KBM-7 (cell line): Measurements from ENCODE around the gene SETD3.
A peak's percentile ranks its signal among the peaks of the same experiment; 100 is the strongest.

Source experiments
- DNase-seq: peaks from one replicate; pipeline ENCODE4 v3.0.0-alpha.2; 2015
- in situ Hi-C: fragments of 300-500 bp; cut with MboI; formaldehyde crosslinking; loops from 2 replicates; pipeline ENCODE4 v1.14.3; 2020; ENCODE audit warnings: low sequenced_read_pairs, low pct_unique_long_range_greater_than_20kb, mixed read lengths

Gene SETD3

GRCh38 chr14:99508896-99509629, 28.4 kb upstream of the SETD3 start:
- DNase-seq: no peak
- in situ Hi-C loops: loop anchor here (25.0 kb wide), 1 partner anchor 378 kb away; no protein-coding TSS in a partner anchor

- in situ Hi-C loops: loop anchor here (25.0 kb wide), 1 partner anchor 379 kb away; no protein-coding TSS in a partner anchor
- DNase-seq: no peak
Observed at GRCh38 chr14:99507860-99508640, 27.4 kb upstream of the SETD3 start.

DNA sequence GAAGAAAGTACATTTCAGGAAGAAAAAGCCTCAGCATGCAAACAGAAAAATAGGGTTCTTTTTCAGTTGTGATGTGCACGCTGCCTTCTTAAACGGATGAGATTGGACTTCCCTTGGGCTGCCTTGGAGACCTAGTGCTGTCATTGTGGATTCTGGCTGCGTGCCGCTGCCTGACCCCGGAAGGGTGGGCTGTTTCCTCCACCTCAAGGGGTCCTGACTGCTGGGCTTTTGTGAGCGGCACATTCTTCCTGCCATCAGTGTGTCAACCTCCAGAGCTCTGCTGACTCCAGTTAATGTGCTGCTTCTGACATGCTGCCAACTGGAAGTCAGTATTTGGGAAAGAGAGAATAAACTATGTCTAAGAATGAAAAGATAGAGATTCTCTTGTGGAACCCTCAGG, 25.6 kb upstream of the SETD3 start:
- in situ Hi-C loops: loop anchor here (25.0 kb wide), 1 partner anchor 381 kb away; no protein-coding TSS in a partner anchor
- no peak for DNase-seq

- no peak for DNase-seq
- in situ Hi-C loops: loop anchor here (25.0 kb wide), 1 partner anchor 382 kb away; no protein-coding TSS in a partner anchor
Observed at GRCh38 chr14:99505089-99505488, 24.4 kb upstream of the SETD3 start.

DNA sequence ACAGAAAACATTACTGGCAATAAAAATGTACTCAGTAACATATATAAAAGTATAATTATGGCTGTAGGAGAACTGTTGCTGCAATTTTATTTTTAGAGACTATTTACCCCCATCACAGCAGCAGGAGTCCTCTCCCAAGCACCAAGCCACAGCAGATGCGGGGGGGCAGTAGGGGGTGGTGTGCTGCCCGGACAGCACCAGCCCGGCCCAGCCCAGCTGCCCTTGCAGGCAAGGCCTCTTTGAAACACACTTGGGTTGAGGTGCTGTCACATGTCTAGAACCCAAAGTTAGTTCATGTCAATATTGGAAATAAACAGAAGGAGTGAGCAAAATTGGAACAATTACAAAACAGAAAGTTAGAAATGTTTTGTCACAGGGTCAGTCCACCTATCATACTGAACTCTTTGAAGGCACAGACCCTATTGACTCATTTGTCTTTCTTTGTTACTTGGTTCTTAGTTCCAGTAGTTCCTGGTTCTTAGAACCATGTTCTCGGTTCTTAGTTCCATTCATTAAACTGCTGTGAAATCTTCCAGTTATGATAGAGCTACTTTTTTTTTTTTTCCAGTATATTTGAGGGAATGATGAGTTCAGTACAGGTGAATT, 23.3 kb upstream of the SETD3 start:
- DNase-seq: no peak
- in situ Hi-C loops: loop anchor here (25.0 kb wide), 1 partner anchor 383 kb away; no protein-coding TSS in a partner anchor

- in situ Hi-C loops: loop anchor here (25.0 kb wide), 1 partner anchor 384 kb away; no protein-coding TSS in a partner anchor
- no peak for DNase-seq
Observed at GRCh38 chr14:99502989-99503421, 22.3 kb upstream of the SETD3 start.

DNA sequence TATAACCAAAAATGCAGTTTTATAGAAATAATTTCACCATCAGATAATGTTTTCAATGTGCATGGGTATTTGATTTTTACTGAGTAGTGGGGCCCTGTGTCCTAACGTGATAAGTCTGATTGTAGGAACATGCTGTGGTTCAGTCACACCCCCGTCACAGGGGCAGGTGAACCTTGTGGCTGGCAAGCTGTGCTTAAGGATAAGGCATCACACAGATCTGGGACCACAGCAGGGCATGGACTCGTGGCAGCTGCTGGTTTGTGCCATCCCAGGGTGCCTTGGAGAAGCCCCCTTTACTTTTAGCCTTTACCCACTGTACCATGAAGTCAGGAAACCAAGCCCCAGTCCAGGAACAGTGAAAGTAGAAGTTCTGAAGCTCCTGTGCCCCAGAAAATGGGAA, 17.2 kb upstream of the SETD3 start:
- in situ Hi-C loops: no loop called here
- no peak for DNase-seq

- in situ Hi-C loops: no loop called here
- DNase-seq: no peak
Observed at GRCh38 chr14:99497341-99497740, 16.7 kb upstream of the SETD3 start.

DNA sequence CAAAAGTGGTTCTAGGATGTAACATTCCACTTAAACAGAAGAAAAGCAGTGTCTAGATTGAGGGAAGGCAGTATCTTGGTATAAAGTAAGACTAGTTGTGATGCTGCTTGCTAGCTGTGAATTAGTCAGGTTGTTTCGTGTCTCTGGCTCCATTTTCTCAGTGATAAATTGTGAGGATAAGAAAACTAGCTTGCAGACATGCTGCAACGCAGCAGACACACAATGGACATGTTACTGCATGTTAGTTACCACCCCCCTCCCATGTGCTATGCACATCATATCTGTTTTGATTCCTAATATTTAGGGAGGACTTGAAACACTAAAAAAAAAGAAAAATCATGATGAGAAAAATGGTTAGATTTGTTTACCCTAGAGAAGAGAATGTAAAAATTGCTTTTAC, 3.4 kb upstream of the SETD3 start:
- in situ Hi-C loops: no loop called here

DNA sequence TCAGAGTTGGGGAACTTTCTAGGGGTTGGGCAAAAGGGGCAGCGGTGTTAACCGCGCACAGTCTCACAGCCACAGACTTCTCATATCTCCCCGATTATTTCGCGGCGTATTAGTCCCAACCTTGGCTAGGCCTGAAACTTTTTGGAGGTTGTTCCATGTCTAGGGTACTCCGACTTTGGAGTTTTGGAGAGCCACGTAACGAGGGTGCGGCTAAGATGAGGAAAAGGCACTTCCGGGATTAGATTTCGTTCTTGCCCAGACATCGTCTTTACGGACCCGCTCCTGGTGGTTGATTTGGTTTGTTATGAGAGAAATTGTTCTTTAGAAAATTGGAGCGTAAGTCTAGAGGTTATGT, 1.1 kb upstream of the SETD3 start:
- DNase-seq: peak; percentile 36
- in situ Hi-C loops: no loop called here

More for the DNA sequence above, 3.4 kb upstream of the SETD3 start:
- DNase-seq: no peak

DNA sequence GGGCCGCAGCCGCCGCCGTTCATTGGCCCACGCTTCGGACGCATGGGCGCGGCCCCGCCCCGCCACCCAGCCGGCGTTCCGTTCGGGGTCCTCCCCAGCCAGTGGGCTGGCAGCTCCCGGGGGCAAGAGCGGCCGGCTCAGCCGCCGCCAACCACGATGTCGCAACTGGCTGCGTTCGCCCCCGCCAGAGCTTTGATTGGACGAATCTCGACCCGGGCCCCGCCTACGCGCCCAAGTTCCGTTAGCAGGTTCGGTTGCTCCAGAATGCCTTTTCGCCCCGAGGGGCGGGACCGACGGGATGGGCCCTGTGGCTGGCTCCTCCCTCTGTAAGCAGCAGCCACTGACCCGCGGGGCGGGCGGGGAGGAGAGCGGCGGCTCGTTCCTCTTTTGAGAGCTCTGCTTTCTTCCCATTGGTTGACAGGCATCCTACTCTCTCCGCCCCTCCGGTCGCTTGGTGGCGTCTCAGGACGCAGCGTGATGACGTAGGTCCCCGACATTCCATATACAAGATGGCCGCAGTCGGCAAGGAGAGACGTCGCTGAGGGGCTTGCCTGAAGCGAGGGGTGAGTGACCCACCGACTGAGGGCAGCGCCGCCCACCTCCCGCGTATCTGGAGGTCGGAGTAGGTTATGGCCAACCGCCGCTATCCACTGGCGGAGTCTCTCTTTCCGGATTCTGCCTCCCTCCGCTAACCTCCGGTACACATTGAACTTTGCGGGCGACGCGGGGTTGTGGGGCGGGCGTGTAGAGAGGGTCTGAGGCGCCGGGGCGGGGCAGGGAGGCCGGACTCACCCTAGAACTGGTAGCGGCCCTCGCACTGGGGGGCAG, 472 bp upstream of the SETD3 start, which contains the start of gene CCNK:
CCNK (plus strand) TSS at position 493 of the 828 bp plus-strand sequence. CDS start 11,269 bp downstream, outside the sequence.
- in situ Hi-C loops: no loop called here
- peak; percentile 100 for DNase-seq

DNA sequence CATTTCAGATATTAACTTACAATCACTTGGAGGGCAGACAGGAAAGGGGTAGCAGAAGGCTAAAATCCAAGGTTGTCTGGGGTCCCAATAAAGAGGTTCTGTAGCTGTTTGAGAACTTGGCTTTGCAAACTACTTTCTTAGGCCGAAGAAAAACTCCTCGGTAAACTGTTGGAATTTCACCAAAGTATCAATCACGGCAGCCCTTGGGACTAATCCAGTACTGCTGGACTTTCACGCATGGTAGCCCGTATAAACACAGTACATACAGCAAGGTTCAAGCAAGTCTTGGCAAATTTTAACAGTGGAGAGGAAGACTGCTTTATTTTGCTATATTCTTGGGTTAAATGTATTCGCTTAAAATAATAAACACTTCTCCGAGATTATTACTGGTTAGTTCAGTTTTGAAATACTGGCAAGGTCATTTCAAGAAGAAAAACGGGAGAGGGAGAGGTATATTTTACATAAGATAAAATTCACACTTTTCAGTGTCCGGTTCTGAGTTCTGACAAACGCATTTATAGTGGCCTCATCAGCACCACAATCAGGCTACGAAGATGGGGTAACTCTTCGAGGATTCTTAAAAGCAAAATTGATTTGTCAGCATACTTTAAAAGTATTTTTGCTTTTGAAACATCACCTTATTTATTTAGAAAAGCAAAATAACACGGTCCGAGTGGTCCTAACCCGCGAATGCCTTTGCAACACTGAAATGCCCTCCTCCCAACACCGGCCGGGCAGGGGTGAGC, 1.3 kb downstream of the SETD3 start:
- in situ Hi-C loops: no loop called here
- no peak for DNase-seq

DNA sequence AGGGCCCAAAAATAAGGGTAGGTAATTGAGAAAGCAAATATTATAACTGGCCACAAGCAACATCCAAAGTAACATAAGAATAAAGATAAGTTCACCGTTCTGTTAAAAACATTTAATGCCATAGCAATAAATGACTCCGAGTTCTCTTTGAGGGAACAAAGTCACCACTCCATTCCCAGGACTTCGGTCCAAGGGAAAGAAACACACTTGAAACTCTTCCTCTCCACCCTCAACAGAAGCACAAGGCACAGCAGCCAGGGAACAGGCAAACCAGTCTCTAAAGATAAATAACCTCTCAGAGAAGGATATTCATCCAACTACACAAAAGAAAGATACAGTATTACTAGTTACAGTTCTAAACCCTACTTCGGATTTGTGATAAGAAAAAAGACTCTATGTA, 2.5 kb downstream of the SETD3 start:
- in situ Hi-C loops: no loop called here
- DNase-seq: no peak

GRCh38 chr14:99476864-99477263, 3.8 kb downstream of the SETD3 start:
- in situ Hi-C loops: no loop called here
- peak; percentile 26 for DNase-seq

GRCh38 chr14:99475660-99476059, 5.0 kb downstream of the SETD3 start:
- in situ Hi-C loops: no loop called here
- DNase-seq: no peak

DNA sequence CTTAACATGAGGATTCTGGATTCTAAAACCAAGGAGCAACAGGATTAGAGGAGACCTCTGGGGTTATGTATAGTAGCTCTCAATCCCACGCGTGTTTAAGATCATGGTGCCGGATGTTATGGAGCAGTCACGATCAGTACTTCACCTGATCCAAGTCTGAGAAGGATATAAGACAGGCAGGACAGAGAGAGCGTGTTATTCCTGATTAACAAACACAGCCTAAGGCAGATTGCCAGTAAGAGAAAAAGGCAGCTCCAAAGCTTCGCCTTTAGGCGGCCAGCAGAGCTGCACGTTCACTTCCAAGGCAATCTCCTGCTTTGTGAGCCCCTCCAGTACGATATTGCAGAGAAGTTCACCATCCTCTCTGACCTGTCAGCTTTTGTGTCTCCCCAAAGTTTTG, 5.5 kb downstream of the SETD3 start:
- DNase-seq: no peak
- in situ Hi-C loops: no loop called here

DNA sequence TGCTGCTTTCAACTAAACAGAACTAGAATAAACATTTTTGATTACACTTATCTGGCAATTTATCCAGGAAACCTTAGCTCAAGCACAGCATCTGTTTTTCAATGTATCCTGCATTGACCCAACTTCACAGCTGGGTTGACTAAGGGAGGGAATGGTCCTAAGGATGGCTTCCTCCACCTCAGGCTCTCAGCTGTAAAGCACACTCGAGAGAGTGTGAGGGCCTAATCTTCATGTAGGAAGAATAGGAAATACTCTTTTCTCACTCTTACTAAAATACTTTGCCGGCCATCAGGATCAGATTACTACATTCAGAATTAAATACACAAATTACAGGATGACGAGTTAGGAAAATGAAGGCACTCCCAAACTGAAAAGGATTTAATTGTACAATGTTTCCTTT, 7.2 kb downstream of the SETD3 start:
- in situ Hi-C loops: no loop called here
- no peak for DNase-seq

DNA sequence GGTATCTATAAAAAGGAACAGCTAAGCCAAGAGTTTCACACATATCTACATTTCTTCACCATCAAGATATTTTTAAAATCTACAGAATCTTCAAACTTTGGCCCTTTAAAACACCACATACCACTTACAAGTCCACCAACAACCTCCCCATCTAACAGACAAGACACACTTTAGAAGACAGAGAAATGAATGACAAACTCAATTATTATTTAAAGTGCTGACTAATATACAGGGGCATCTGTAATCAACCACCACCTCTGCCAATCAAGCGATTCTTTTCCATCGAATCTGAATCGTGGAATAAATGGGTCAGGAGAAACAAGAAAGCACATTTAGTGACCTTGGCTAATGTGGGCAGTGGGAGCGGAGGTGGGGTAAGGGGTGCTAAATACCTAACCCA, 7.7 kb downstream of the SETD3 start:
- in situ Hi-C loops: no loop called here
- DNase-seq: no peak
